Mammary epithelial cell (primary cell): Measurements from ENCODE around the gene SDC3.

ENCODE experiments used
- EZH2 ChIP-seq: IDR thresholded peaks from 2 replicates; pipeline ENCODE4 v1.6.1; 2012; ENCODE audit warnings: low read length, inconsistent platforms, borderline replicate concordance
- TF ChIP-seq, protein P1 (sequence below), 2 donors: IDR thresholded peaks in 1 of 2; conservative IDR thresholded peaks in 1 of 2; 2 replicates each; pipeline ENCODE4 v1.5.1; 2011 to 2012; ENCODE audit warnings: inconsistent platforms in 2 of 2, low read length in 2 of 2, mild to moderate bottlenecking in 2 of 2, control low read depth in 1 of 2, low read depth in 1 of 2; ENCODE audit not compliant: insufficient read depth in 1 of 2; ENCODE audit errors: extremely low read depth in 1 of 2

- no peak for TF ChIP-seq EZH2
- TF ChIP-seq, protein P1, sequence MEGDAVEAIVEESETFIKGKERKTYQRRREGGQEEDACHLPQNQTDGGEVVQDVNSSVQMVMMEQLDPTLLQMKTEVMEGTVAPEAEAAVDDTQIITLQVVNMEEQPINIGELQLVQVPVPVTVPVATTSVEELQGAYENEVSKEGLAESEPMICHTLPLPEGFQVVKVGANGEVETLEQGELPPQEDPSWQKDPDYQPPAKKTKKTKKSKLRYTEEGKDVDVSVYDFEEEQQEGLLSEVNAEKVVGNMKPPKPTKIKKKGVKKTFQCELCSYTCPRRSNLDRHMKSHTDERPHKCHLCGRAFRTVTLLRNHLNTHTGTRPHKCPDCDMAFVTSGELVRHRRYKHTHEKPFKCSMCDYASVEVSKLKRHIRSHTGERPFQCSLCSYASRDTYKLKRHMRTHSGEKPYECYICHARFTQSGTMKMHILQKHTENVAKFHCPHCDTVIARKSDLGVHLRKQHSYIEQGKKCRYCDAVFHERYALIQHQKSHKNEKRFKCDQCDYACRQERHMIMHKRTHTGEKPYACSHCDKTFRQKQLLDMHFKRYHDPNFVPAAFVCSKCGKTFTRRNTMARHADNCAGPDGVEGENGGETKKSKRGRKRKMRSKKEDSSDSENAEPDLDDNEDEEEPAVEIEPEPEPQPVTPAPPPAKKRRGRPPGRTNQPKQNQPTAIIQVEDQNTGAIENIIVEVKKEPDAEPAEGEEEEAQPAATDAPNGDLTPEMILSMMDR (conservative IDR thresholded peaks at IDR 0.05 in 1 of 2, IDR thresholded peaks at IDR 0.05 in 1 of 2; ENCODE audit: extremely low read depth in 1 of 2, insufficient read depth in 1 of 2, low read depth in 1 of 2, low read length in 2 of 2), result no peak
Measured at GRCh38 chr1:30906631-30907441, 1.7 kb downstream of the SDC3 start.
